GM18858 (cell line): ENCODE results near the gene TPRA1.

Experiments
- ATAC-seq: cut with Tn5 transposase; IDR thresholded peaks from one replicate; pipeline ENCODE4 v1.9.1; 2021; ENCODE audit not compliant: unreplicated experiment

The TPRA1 gene

GRCh38 chr3:127566833-127567232, 23.7 kb downstream of the TPRA1 start:
- ATAC-seq: no peak

DNA sequence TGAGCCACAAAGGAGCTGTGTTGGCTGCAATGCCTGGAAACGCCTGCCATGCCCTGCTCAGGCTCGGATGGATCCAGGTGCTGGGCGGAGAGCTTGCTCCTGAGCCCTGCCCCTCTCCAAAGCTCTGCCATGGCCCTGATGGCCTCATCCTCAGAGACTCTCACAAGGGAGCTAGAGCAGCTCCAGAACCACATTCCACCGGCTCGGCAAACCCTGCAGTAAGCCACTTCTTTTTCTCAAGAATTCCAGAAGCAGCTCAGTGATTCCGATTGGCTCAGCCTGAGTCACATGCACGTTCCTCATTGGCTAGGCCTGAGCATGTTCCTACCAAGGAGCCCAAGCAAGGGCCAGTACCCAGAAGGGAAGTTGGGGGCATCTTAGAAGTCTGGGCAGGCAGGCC, 24.8 kb downstream of the TPRA1 start:
- no peak for ATAC-seq

DNA sequence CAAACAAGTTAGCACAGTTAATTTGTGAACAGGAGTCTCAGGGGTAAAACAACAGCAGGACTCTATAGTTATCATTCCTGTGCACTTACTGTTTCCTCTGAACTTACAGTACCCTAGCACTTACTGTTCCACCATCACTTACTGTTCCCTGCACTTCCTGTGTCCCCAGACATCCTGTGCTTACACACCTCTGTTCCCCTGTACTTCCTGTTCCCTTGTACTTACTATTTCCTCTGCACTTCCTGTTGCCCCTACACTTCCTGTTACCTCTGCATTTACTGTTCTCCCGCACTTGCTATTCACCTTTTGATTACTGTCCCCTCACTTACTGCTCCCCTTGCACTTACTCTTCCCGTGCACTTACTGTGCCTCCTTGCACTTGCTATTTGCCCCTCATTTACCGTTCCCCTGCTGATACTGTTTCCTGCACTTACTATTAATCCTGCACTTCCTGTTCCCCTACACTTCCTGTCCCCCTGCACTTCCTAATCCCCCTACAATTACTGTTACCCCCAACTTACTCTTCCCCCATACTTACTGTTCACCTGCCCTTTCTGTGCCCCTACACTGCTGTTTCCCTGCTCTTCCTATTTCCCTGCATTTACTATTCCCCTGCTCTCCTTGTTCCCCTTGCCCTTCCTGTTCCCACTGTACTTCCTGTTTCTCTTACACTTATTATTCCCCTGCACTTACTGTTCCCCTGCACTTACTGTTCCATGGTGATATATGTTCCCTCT, 30.3 kb downstream of the TPRA1 start:
- ATAC-seq: no peak

- ATAC-seq: no peak
These were observed 34.0 kb downstream of the TPRA1 start for GRCh38 chr3:127556565-127556964.

DNA sequence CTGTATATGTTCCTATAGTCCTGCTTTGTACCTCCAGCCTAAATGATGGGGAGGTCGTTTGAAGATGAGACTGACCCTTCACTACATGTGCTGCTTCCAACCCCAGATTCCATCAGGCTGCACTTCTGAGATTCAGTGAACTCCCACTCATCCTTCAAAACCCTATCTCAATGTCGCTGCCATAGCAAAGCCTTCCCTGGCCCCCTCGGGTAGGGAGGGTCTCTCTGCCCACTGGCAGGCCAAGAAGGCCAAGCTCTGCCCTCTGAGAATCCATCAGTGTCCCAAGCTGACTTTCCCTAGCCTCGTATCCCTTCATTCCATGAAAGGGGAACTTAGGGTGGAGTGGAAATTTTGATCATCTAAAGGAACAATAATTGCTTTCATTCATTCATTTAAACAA, 35.4 kb downstream of the TPRA1 start:
- no peak for ATAC-seq

DNA sequence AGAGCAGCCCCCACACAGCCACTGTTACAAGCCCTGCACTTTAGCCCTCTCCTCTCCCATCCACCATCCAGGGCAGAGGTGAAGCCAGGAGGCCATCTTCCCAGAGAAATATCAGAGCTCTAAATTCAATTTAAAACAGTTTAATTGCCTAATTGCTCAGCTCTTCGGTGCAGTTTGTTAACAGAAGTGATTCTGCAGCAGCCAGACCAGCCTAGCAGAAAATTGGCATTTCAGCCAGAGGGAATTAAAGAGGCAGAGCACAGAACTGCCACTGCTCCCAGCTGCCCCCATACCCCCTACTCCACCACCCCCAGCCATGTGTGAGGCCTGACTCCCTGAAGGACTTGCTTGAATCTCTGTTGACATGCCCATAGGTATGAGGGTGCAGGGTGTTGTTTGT, 38.5 kb downstream of the TPRA1 start:
- ATAC-seq: no peak

- ATAC-seq: no peak
These were observed 39.4 kb downstream of the TPRA1 start for GRCh38 chr3:127551178-127551577.

DNA sequence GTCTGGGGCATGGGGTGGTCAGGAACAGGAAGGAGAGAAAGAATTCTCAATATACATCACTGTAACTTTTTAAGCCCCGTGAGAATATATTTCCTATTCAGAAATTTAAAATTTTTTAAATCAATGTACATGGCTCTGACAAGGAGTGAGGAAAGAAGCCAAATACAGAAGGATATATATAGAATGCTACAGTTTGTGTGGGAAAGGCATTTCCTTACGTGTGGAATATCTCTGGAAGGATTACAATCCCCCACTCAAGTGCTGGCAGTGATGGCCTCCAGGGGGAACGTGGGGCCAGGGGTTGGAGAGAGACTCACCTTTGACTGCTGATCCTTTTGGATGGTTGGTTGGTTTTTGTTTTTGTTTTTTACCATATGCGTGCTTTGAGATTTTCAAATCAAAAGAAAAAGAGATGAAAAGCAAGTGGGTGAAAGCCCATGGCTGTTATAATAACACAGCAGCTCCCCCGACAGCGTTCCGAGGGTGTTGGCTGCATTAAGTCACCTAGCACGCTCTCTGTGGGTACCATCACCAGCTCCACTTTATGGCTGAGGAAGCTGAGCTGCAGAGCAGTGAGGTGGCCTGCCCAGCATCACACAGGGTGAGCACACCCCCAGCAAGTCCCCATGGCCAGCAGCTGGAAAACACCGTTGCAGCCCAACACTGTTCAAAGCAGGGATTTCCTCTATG, 39.9 kb downstream of the TPRA1 start:
- no peak for ATAC-seq

- ATAC-seq: no peak
These were observed 40.6 kb downstream of the TPRA1 start for GRCh38 chr3:127549826-127550467.

DNA sequence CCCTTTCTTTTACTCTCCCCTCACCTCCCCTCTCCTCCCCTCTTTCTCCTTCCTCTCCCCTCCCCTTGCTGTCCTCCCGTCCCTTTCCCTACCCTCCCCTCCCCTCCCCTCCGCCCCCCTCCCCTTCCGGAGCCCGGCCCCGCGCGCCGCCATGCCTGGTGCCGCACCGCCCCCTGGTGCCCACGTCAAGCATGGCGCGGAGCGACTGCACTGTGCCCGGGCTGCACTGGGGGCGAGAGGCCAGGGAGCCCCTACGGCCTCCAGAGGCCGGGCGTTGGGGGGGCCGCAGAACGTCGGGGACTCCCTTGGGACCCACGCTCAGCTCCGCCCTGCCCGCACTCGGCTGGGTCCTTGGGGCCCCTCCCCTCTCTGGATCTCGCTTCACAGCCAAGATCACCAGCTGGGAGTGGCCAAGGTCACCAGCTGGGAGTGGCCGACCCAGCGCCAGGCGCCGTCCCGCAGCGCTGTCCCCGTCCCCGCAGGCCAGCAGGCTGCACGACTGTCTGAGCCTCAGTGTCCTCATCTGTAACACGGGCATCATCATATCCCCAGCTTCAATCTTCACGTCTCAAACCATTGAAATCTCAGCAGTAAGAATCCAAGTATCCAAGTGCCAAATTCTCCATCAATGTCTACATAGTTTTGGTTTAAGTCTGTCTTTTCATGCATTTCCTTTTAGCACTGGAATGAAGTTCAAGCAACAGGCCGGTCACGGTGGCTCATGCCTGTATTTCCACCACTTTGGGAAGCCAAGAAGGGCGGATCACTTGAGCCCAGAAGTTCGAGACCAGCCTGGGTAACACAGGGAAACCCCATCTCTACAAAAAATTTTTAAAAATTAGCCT, 42.5 kb downstream of the TPRA1 start:
- ATAC-seq: no peak

DNA sequence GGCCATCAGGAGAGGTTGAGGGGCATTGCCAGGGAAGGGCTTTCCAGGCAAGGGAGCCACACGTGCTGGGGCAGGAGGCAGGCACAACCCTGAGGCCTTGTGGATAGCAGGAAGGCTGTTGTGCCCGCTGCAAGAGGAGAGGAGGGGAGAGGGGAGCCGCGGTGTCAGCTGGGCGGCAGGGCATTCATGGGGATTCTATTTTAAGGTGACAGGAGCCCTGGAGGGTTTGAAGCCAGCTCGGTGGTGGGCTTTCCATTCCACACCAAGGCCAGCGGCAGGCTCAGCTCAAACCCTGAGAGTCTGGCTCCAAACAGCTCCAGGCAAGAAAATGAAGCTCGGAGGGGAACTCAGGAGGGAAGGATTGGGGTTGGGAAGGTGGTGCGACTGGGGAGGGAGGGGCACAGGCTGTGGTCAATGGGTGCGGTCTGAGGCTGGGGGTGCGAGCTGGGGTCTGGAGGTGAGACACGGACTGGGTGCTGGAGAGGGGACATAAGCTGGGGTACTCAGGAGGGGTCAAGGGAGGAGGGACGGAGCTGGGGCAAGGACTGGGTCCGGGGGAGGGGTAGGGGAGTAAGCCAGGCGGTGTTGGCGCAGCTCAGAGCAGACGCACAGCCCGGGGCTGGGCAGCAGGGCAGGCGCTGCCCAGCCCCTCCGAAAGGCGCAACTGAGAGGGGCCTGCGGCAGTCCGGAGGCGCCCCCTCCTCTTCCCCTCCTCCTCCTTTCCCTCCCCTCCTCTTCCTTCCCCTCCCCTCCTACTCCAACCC, 43.4 kb downstream of the TPRA1 start:
- ATAC-seq: no peak

DNA sequence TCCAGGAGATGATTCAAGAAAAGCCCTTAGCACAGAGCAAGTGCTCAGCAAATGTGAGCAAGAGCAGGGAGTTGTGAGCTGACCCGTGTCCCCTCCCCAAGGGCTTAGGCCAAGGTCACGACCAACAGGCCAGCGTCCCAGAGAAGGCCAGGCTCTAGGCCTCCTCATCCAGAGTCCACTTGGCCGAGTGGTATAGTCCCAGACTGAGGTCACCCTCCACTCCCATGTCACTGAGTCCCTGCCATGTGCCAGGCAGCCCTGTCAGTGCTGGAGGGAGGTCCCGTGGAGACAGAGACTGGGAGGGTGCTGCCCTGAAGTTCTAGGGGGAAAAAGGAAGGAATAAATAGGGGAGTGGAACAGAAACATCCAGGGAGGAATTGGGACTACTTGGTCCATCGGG, 44.0 kb downstream of the TPRA1 start:
- no peak for ATAC-seq

DNA sequence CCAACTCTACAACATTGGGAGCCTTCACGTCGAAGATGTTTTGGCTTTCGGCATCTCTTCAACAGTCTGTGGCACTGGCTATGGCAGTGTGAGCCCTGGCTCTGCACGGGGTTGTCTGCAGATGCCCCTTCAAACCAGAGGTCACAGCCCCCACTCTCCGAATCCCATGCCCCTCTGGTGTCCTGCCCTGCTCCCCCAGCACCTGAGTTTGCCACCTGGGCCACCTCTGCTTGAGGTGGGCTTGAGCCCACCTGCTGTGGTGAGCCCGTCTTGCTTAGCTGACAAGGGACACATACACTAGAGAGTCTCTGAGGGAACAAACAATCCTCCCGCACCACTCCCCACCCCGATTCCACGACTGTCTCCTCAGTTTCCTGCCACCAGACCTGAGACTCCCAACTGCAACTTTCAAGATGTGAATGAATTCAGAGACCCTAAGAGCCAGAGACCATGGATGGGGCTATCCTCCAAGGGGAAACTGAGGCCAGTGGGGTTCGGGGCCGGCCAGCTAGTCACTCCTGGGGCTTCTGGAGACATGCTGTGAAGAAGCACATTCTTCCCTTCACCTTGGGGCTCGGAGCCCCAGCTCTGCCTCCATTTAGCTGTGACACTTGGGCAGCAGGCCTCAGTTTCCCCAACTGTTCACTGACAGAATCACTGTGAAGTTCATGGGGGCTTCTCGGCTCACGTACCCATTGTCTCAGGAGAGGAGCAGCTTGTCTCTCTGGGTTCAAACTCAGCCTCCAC, 44.6 kb downstream of the TPRA1 start:
- no peak for ATAC-seq

DNA sequence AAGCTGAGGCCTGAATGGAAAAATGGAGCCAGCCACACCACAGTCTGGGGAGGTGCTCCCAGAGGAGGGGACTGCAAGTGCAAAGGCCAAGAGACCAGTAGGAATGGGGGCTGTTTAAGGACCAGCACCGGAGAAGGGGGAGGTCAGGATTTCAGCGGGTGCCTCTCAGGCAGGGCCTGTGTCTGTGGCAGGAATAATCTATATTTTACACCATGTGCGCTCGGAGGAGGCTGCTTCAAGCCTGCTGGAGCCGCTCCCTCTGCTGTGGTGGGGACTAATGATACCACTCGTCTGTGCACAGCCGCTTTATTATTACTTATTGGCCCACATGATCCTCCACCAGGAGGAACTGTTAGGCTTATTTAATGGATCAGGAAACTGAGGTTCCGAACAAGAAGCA, 45.3 kb downstream of the TPRA1 start:
- no peak for ATAC-seq

GRCh38 chr3:127544803-127545201, 45.7 kb downstream of the TPRA1 start:
- ATAC-seq: no peak

DNA sequence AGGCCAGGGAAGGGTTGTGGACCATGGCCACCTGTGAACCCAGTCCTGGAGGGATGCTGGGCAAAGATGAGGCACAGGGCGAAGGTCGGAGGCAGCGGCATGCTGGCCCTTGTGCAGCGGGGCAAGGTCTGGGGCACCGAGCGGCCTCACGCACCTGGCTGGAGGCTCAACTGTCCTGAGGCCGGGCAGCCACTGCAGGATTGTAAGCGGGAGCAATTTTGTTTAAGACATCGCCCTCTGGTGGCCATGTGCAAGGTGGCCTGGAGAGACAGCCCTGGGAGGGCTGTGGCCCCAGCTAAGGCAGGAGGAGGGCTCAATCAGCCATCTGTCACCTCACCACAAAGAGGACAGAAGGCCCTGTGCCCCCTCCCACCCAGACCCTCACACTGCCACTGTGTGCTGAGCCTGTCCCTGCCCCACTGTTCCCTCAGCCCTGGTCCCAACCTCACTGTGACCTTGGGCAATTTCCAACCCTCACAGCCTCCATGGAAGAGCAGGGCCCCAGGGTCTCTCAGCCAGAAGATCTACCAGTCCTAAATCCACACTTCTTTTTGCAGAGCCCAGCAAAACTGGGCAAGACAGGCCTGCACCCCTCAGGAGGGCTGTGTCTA, 46.2 kb downstream of the TPRA1 start:
- ATAC-seq: no peak

GRCh38 chr3:127543441-127543840, 47.1 kb downstream of the TPRA1 start:
- ATAC-seq: no peak

GRCh38 chr3:127542441-127542952, 48.0 kb downstream of the TPRA1 start:
- ATAC-seq: no peak

GRCh38 chr3:127541320-127541719, 49.2 kb downstream of the TPRA1 start:
- no peak for ATAC-seq
